ENCODE results near the gene PPP2CA.
"Not testable (repeated sequence)": the region's sequence is repeated elsewhere in the genome, so short reads cannot be mapped to it uniquely, and the experiment has no call there.

The PPP2CA gene

GRCh38 chr5:134223406-134224248 is 2.2 kb downstream of the PPP2CA start:
- peaks cover 12% of the 10 kb centered on the region; the same call in 1 of the 2 replicates for H3F3A ChIP-seq (ENCODE audit: insufficient read depth)
- TF ChIP-seq CTCF (IDR thresholded peaks at IDR 0.05; ENCODE audit: insufficient read depth, low read length, poor library complexity, severe bottlenecking) = no peak
- TF ChIP-seq EZH2phosphoT487 (conservative IDR thresholded peaks at IDR 0.05; ENCODE audit: low read length) = no peak
- peak overlapping the region; percentile 100 for H3K9ac ChIP-seq (ENCODE audit: low read length)
- no peaks in the 10 kb centered on the region for H3K9me3 ChIP-seq (ENCODE audit: insufficient read depth, low read length)
- H3K4me3 ChIP-seq (ENCODE audit: insufficient read depth, low read length, poor library complexity, severe bottlenecking) = peak overlapping the region; percentile 87
- H3K4me2 ChIP-seq (ENCODE audit: low read depth, low read length, poor library complexity, severe bottlenecking) = peak overlapping the region; percentile 96
- H4K20me1 ChIP-seq (ENCODE audit: low read depth, low read length) = peaks cover 44% of the 10 kb centered on the region
- H3K79me2 ChIP-seq (ENCODE audit: insufficient read depth, low read length) = peaks cover 73% of the 10 kb centered on the region
- no peak overlapping the region for H3K27ac ChIP-seq (ENCODE audit: low read depth, low read length)
- H3K9me2 ChIP-seq (replicated peaks; ENCODE audit: insufficient read depth, low read length) = no peaks in the 10 kb centered on the region
- no peak overlapping the region for H2AFZ ChIP-seq (ENCODE audit: low read depth, low read length, severe bottlenecking)
- H3K27me3 ChIP-seq (ENCODE audit: low read length) = no peaks in the 10 kb centered on the region
- peaks cover 16% of the 10 kb centered on the region for H3K36me3 ChIP-seq (ENCODE audit: low read length)

- H3K27me3 ChIP-seq (ENCODE audit: low read length); H2AFZ ChIP-seq (ENCODE audit: low read depth, low read length, severe bottlenecking); H3K9me3 ChIP-seq (ENCODE audit: insufficient read depth, low read length); H3K4me3 ChIP-seq (ENCODE audit: insufficient read depth, low read length, poor library complexity, severe bottlenecking); H3K9ac ChIP-seq (ENCODE audit: low read length); H3K27ac ChIP-seq (ENCODE audit: low read depth, low read length); H3K9me2 ChIP-seq (replicated peaks; ENCODE audit: insufficient read depth, low read length): not testable (repeated sequence)
- Histone ChIP-seq H3K4me2 (ENCODE audit: low read depth, low read length, poor library complexity, severe bottlenecking) (peak overlapping the region; percentile 96), H3K36me3 (ENCODE audit: low read length) (peaks cover 24% of the 10 kb centered on the region), H3K79me2 (ENCODE audit: insufficient read depth, low read length) (peaks cover 92% of the 10 kb centered on the region), H3F3A (ENCODE audit: insufficient read depth) (peaks cover 26% of the 10 kb centered on the region; the same call in 1 of the 2 replicates), H4K20me1 (ENCODE audit: low read depth, low read length) (peaks cover 60% of the 10 kb centered on the region)
These were observed 4.2 kb downstream of the PPP2CA start for GRCh38 chr5:134221690-134222089.

- Histone ChIP-seq H3K79me2 (ENCODE audit: insufficient read depth, low read length) (peaks cover 100% of the 10 kb centered on the region), H4K20me1 (ENCODE audit: low read depth, low read length) (peaks cover 57% of the 10 kb centered on the region), H3K27me3 (ENCODE audit: low read length) (no peaks in the 10 kb centered on the region)
These were observed 10.1 kb downstream of the PPP2CA start for GRCh38 chr5:134215757-134216156.

GRCh38 chr5:134211263-134212031 is 14.4 kb downstream of the PPP2CA start:
- Histone ChIP-seq H3K79me2 (ENCODE audit: insufficient read depth, low read length) (peaks cover 100% of the 10 kb centered on the region), H4K20me1 (ENCODE audit: low read depth, low read length) (peaks cover 59% of the 10 kb centered on the region)
- not testable (repeated sequence) for H3F3A ChIP-seq (ENCODE audit: insufficient read depth); H3K27ac ChIP-seq (ENCODE audit: low read depth, low read length); H3K4me2 ChIP-seq (ENCODE audit: low read depth, low read length, poor library complexity, severe bottlenecking); H3K36me3 ChIP-seq (ENCODE audit: low read length); H3K9me2 ChIP-seq (replicated peaks; ENCODE audit: insufficient read depth, low read length); H3K9me3 ChIP-seq (ENCODE audit: insufficient read depth, low read length); H3K4me3 ChIP-seq (ENCODE audit: insufficient read depth, low read length, poor library complexity, severe bottlenecking); H3K27me3 ChIP-seq (ENCODE audit: low read length); H3K9ac ChIP-seq (ENCODE audit: low read length); H2AFZ ChIP-seq (ENCODE audit: low read depth, low read length, severe bottlenecking)

More at GRCh38 chr5:134215757-134216156, 10.1 kb downstream of the PPP2CA start:
- Histone ChIP-seq H2AFZ (ENCODE audit: low read depth, low read length, severe bottlenecking) (no peak overlapping the region), H3K4me2 (ENCODE audit: low read depth, low read length, poor library complexity, severe bottlenecking) (no peak overlapping the region), H3K27ac (ENCODE audit: low read depth, low read length) (no peak overlapping the region), H3K9me2 (replicated peaks; ENCODE audit: insufficient read depth, low read length) (no peaks in the 10 kb centered on the region), H3F3A (ENCODE audit: insufficient read depth) (peaks cover 14% of the 10 kb centered on the region; the same call in 1 of the 2 replicates), H3K9me3 (ENCODE audit: insufficient read depth, low read length) (no peaks in the 10 kb centered on the region), H3K9ac (ENCODE audit: low read length) (no peak overlapping the region), H3K36me3 (ENCODE audit: low read length) (peaks cover 11% of the 10 kb centered on the region), H3K4me3 (ENCODE audit: insufficient read depth, low read length, poor library complexity, severe bottlenecking) (no peak overlapping the region)
- TF ChIP-seq CTCF (IDR thresholded peaks at IDR 0.05; ENCODE audit: insufficient read depth, low read length, poor library complexity, severe bottlenecking) (no peak), EZH2phosphoT487 (conservative IDR thresholded peaks at IDR 0.05; ENCODE audit: low read length) (no peak)
